HFFc6 (cell line): ENCODE data around the gene SSBP2. TPM values are rescaled to one million over a fixed set of nuclear protein-coding genes. Genes with fewer than 3 reads are reported as not detected.

Source experiments
- DNase-seq: peaks from one replicate; pipeline ENCODE4 v3.0.0-alpha.2; 2018
- H3K27ac Mint-ChIP-seq: 2 replicates; pipeline ENCODE4 v1.8.0; 2020; ENCODE audit warnings: mild to moderate bottlenecking, mixed read lengths
- H3K27me3 Mint-ChIP-seq: 2 replicates; pipeline ENCODE4 v1.8.0; 2021; ENCODE audit warnings: mild to moderate bottlenecking, moderate library complexity, mixed read lengths; ENCODE audit not compliant: insufficient read depth
- H3K36me3 Mint-ChIP-seq: 2 replicates; pipeline ENCODE4 v1.8.0; 2021; ENCODE audit warnings: low read depth, mixed read lengths
- H3K4me1 Mint-ChIP-seq: 2 replicates; pipeline ENCODE4 v1.8.0; 2020; ENCODE audit warnings: low read depth, mixed read lengths
- H3K4me3 Mint-ChIP-seq: 2 replicates; pipeline ENCODE4 v1.8.0; 2020; ENCODE audit warnings: mild to moderate bottlenecking, moderate library complexity, mixed read lengths
- H3K9me3 Mint-ChIP-seq: 2 replicates; pipeline ENCODE4 v1.8.0; 2020; ENCODE audit warnings: mild to moderate bottlenecking, mixed read lengths
- CTCF ChIP-seq: fragments of 200-600 bp; sonication (generic); IDR thresholded peaks from 2 replicates; pipeline ENCODE4 v1.5.0; 2021; ENCODE audit warnings: antibody characterized with exemption, mild to moderate bottlenecking
- total RNA-seq, 6 experiments: library from RNA; stranded (reverse); fragmentation: NEBNext Ultra II Directional; extraction: Animal tissue kit (Norgen Biotek cat#: 25700); gene quantifications; 2 replicates in 1 of 6; 3 replicates in 5 of 6; pipeline ENCODE4 v1.2.3, GENCODE V29; 2021

Gene SSBP2
- total RNA-seq, 6 experiments from 2014 or later, result 21.0 to 28.6 (median 25.1) TPM

- H3K27me3 Mint-ChIP-seq, result no peaks in the 10 kb centered on the region
- peaks cover 14% of the 10 kb centered on the region for H3K4me1 Mint-ChIP-seq
- no peak for DNase-seq
- no peak for TF ChIP-seq CTCF
- no peaks in the 10 kb centered on the region for H3K36me3 Mint-ChIP-seq
- H3K9me3 Mint-ChIP-seq, result no peaks in the 10 kb centered on the region
- no peak overlapping the region for H3K4me3 Mint-ChIP-seq
- no peak overlapping the region for H3K27ac Mint-ChIP-seq
Measured at GRCh38 chr5:81549123-81549522, 201.8 kb downstream of the SSBP2 start.

- Mint-ChIP-seq H3K36me3 (no peaks in the 10 kb centered on the region), H3K27me3 (no peaks in the 10 kb centered on the region; the same call in 1 of the 2 replicates), H3K4me3 (no peak overlapping the region), H3K27ac (no peak overlapping the region), H3K9me3 (no peaks in the 10 kb centered on the region), H3K4me1 (peaks cover 8% of the 10 kb centered on the region)
- DNase-seq, result no peak
- TF ChIP-seq CTCF, result no peak
Measured at GRCh38 chr5:81547001-81547400, 203.9 kb downstream of the SSBP2 start.

GRCh38 chr5:81545911-81546310 lies 205.0 kb downstream of the SSBP2 start:
- Mint-ChIP-seq H3K4me3 (no peak overlapping the region), H3K27me3 (no peaks in the 10 kb centered on the region; the same call in 1 of the 2 replicates), H3K4me1 (peaks cover 8% of the 10 kb centered on the region), H3K27ac (no peak overlapping the region), H3K36me3 (no peaks in the 10 kb centered on the region), H3K9me3 (no peaks in the 10 kb centered on the region)
- no peak for TF ChIP-seq CTCF
- DNase-seq, result no peak

GRCh38 chr5:81544351-81545018 lies 206.4 kb downstream of the SSBP2 start:
- TF ChIP-seq CTCF, result no peak
- Mint-ChIP-seq H3K36me3 (no peaks in the 10 kb centered on the region), H3K27me3 (no peaks in the 10 kb centered on the region; the same call in 1 of the 2 replicates), H3K9me3 (no peaks in the 10 kb centered on the region), H3K4me3 (no peak overlapping the region), H3K27ac (no peak overlapping the region), H3K4me1 (peaks cover 8% of the 10 kb centered on the region)
- DNase-seq, result no peak

- DNase-seq, result no peak
- Mint-ChIP-seq H3K4me3 (no peak overlapping the region), H3K4me1 (peaks cover 8% of the 10 kb centered on the region), H3K27ac (no peak overlapping the region), H3K9me3 (no peaks in the 10 kb centered on the region), H3K27me3 (no peaks in the 10 kb centered on the region; the same call in 1 of the 2 replicates), H3K36me3 (no peaks in the 10 kb centered on the region)
- TF ChIP-seq CTCF, result no peak
Measured at GRCh38 chr5:81542242-81542641, 208.7 kb downstream of the SSBP2 start.
